HG03378 (cell line): ENCODE data around the gene KPNA6.

Source experiments
- ATAC-seq: cut with Tn5 transposase; IDR thresholded peaks from one replicate; pipeline ENCODE4 v1.9.1; 2021; ENCODE audit warnings: mild to moderate bottlenecking, moderate library complexity; ENCODE audit not compliant: unreplicated experiment

KPNA6 gene

DNA sequence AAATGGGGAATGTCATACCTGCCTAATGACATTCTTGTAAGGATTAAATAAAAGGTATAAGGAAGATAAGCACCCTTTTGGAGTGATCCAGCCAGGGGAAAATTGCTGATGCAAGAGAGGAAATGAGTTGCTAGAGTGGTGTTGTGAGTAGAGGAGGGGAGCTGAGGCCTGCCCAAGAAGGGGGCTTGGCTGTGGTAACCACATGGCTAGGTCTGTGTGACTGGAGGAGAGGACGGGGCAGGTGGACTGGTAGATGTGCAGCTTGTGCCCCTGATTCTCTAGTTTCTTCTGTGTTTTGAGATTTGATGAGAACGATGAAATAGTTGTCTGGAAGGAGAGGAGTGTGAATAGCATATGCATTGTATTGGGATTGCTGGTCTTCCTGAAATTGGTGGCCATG lies 78.2 kb downstream of the KPNA6 start:
- no peak for ATAC-seq

DNA sequence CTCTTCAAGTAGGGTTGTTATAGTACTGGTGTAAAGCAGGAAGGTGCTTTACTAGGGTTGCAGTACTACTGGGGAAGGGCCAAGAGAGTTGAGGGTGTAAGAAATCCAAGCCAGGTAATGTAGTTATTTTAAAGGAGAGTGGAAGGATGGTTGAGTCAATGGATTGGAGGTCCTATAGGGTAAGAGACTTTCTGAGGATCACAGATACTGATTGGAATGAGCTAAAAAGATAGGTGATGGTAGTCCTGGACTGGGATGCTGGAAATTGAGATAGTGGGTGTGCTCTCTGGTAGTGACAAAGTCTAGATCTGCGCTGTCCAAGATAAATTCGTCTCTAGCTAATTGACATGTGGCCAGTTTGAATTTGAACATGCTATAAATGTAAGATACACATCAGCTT lies 78.6 kb downstream of the KPNA6 start:
- ATAC-seq: no peak

DNA sequence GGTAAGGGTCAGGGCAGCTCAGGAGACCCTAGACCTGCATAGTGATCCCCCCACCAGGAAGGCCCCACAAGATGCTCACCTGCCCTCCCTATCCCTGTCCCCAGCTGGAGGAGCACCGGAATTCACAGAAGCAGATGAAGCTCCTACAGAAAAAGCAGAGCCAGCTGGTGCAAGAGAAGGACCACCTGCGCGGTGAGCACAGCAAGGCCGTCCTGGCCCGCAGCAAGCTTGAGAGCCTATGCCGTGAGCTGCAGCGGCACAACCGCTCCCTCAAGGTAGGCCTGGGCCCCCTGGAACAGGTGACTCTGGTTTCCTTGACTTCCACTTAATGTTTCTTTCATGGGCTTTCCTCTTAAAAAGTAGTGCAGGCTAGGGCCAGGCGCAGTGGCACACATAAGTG lies 80.0 kb downstream of the KPNA6 start:
- no peak for ATAC-seq

DNA sequence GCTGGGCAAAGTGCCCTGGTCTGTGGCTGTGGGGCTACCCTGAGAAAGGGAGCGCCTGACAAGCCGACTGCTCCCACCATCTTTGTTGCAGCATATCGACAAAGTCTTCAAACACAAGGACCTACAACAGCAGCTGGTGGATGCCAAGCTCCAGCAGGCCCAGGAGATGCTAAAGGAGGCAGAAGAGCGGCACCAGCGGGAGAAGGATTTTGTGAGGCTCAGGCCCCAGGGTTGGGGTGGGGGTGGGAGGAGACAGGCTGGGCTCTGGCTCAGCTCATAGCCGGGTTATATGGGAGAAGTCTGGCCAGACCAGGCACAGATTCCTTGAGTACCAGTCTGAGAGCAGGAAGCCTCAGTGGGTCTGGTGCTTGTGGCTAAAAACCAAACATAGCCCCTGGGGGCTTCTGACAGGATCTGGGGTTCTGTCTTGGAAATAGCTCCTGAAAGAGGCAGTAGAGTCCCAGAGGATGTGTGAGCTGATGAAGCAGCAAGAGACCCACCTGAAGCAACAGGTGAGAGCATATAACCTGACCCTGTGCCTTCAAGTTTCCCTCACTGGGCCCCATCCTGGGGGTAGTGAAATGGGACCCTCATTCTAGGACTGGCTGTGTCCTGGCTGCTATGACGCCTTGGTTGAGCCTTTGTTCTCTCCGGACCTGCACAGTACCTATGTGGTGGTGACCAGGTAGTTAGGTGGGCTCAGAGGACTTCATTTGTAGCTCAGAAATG lies 84.5 kb downstream of the KPNA6 start:
- no peak for ATAC-seq

DNA sequence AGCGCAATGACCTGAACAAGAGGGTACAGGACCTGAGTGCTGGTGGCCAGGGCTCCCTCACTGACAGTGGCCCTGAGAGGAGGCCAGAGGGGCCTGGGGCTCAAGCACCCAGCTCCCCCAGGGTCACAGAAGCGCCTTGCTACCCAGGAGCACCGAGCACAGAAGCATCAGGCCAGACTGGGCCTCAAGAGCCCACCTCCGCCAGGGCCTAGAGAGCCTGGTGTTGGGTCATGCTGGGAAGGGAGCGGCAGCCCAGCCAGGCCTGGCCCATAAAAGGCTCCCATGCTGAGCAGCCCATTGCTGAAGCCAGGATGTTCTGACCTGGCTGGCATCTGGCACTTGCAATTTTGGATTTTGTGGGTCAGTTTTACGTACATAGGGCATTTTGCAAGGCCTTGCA lies 87.1 kb downstream of the KPNA6 start:
- no peak for ATAC-seq

DNA sequence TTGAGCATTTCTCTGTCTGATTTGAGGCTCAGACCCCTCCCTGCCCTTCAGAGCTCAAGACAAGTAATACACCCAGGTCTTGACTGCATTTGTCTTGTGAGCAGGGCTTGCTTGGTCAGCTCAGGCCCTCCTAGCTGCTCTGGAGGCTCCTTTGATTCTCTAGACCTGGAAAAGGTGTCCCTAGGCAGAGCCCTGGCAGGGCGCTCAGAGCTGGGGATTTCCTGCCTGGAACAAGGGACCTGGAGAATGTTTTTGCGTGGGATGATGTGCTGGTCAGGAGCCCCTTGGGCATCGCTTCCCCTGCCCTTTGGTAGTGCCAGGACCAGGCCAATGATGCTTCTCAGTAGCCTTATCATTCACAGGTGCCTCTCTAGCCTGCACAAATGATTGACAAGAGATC lies 87.7 kb downstream of the KPNA6 start:
- no peak for ATAC-seq

DNA sequence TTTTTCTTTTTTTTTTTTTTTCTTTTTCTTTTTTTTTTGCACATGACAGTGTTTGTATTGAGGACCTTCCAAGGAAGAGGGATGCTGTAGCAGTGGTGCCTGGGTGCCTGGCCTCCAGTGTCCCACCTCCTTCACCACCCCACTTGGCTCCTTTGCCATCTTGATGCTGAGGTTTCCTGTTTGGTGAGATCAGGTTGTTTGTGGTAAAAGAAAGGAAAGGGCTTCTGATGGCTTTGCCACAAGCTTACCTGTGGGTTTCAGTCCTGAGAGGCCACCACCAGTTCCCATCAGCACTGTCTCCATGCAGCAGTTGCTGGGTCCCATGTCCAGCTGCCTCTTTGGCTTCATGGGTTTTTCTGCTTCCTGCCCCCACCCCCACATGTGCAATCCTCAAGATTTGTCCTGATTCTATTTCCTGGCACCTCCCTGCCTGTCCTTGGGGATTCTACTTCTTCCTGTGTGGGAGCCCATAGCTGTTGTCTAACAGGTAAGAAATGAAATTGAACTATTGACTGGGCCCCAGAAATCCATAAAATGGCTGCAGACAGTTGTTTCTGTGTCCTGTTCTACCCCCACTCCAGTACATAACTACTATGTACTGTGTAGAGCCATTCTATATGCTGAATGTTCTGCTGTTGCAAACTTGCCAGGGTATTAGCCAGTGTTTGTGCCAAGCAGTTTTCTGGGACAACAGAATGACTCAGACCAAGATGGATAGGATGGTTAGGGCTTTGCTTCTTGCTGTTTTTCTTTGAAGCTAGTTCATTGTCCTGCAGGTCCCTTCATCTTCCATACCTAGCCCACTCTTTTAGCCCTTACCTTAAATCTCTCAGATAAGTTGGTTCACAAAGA lies 88.3 kb downstream of the KPNA6 start:
- ATAC-seq: no peak

DNA sequence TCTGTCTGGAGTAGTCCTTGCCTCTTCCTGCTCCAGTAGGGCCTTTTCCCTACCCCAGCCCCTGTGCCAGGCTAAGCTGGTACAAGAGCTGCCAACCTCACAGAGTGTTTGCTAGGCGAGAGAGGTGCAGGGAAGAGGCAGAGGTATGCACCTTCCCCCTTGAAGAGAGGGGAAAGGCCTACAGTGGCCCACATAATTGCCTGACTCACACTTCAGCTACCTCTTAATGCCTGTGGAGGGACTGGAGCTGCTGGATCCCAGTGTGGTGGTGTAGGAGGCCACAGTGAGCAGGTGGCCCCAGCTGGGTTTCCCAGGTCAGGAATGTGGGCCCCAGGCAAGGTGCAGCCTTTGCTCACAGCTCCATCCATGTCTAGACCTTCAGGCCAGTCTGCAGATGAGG lies 89.2 kb downstream of the KPNA6 start:
- no peak for ATAC-seq

DNA sequence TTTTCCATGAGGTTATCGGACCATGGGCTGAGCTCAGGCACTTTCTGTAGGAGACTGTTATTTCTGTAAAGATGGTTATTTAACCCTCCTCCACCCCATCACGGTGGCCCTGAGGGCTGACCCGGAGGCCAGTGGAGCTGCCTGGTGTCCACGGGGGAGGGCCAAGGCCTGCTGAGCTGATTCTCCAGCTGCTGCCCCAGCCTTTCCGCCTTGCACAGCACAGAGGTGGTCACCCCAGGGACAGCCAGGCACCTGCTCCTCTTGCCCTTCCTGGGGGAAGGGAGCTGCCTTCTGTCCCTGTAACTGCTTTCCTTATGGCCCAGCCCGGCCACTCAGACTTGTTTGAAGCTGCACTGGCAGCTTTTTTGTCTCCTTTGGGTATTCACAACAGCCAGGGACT lies 90.0 kb downstream of the KPNA6 start:
- ATAC-seq: no peak

DNA sequence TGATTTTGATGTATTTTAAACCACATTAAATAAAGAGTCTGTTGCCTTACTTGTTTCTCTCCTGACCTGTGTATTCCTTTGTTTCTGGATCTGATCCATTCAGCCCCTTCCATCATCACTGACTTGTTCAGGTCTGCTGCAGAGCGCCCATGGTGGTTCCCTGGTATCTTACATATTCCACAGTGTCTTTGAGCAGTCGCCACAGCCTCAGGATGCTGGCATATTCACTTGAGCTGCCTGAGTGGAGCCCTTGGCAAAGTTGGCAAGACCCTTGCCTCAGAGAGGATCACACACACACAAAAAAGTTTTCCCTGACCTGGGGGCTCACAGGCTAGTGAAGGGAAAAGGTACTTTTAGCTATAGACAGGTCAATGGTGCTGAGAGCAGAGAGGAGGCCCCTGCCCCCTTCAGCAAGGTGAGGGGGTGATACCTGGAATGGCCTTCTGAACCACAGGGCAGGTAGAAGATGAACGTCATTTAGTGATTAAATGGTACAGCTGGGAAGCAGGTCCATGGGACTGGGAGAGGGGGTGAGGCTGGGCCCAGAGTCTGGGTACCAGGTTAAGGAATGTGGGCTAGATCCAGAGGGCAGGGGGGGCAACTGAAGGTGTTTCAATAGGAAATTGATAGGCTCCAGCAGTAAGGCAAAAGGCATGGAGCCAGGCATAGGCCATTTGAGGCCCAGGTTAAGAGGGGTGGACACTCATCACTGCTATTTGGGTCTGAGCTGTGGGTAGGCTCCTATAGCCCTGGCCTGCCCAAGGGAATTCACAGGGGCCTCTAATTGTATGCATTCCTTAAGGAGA lies 90.6 kb downstream of the KPNA6 start:
- no peak for ATAC-seq

DNA sequence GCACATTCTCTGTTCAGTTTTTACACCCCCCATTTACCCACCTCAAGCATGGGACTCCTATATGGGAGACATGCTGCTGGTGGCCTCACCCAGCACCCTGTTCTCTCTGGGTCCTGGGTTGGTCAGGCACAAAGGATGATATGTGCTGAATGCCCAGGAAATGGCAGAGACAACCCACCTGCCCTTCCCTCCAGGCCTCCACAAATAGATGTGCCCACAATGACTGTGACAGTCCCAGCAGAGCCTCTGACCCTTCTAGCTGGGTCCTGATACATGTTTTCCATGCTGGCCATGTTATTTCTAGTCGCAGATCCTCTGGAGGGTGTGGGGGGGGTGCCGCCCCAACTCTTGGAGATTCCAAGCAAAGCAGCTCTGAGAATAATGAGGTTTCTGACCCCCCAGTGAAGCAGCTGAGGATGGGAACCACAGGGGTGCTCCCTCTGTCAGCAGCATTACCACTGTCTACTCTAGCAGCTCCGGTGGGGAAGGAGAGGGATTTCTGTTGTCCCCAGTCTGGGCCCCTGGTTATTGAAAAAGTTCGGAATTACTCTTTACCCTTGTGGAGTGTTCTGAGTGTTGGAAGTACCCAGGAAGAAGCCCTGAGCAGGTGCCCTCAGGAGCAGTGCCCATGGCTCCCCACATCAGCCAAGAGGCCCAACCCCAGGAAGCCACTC lies 91.3 kb downstream of the KPNA6 start:
- no peak for ATAC-seq

DNA sequence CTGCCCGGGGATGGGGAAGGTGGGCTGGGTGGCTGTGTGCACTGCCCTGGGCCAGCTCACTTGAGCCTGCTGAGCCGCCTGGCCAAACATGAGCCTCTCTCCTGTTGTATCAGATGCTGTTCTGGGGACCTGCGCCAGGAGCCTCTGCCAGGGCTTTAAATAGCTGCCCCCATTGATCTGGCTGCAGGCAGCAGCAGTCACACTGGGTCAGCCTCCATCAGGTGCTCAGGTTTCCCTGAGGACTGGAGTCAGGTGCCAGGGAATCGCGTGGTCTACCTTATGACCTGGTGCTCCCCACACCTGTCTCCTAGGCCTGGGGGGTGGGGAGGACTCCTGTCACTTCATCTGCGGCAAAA lies 91.8 kb downstream of the KPNA6 start:
- no peak for ATAC-seq

DNA sequence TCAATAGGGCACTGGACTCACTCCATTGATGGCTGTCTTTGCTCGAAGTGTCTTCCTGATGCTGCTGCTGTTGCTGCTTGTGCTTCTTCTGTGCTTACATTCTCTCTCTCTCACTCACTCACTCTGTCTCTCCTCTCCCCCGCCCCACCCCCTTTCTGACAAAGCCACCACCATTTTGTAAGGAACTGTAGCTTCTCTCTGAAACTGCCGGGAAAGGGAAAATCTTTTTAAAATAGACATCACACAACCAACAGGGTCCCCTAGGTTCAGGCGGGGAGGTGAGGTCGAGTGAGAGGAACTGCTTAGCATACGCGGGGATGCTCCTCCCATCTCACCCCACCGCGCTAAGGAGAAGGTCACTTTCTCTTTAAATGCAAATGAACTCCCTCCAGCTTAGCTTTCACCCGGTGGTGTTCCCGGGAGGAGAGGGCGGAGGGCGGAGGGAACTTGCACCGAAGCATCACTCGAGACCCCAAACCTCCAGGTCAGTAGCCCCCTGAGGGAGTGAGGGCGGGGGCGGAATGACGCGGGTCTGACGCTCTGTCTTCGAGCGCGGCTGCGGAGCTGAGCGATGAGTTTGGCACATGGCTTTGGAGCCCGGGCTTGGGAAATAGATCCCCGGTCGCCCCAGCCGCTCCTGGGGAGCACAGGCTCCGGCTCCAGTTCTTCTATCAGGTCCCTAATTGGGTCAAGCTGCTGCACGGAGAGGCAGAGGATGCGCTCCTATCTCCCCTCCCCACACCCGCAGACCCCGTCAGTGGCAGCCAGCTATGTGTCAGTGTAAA lies 92.6 kb downstream of the KPNA6 start, which contains the start of gene CCDC28B:
TSS of gene CCDC28B (plus strand) at position 370 of the 785 bp plus-strand sequence. CDS start 1,341 bp downstream, outside the sequence.
- no peak for ATAC-seq

DNA sequence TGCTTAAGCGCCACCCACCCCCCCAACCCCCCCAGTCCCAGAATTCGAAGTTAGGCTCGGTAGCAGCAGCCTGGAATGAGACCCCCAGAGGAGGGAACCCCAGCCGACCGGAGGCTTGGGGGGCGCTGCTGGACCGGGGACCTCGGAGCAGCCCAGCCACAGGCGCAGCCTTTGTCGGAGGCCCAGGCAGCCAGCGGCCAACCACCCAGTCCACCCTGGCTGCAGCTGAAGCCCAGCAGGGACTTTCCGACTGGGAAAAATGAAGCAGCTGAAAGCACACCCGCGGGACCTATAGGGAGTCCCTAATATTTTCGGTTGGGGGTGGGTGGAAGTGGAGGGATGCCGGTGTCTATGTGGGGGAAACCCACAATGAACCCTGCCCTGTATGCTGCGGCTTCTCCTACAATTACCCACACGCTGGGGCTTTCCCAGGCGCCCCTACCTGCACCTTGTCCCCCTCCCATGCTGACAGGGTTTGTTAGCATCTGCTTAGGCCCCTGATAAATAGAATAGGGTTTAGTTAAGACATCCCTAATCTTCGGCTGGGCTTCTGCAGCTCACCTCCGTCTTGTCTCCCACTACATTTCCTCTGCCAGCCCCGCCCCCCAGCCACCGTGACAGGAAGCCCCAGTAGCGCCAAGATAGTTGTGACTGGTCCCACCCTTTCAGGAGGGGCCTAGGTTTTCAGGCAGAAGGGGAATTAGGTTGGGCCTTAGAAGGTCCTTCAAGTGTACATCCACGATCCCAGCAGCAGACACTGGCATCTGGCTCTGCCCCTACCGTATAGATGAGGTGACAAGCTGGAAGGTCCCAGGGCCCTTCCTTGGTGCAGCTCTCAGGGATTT lies 93.4 kb downstream of the KPNA6 start:
- ATAC-seq: no peak

DNA sequence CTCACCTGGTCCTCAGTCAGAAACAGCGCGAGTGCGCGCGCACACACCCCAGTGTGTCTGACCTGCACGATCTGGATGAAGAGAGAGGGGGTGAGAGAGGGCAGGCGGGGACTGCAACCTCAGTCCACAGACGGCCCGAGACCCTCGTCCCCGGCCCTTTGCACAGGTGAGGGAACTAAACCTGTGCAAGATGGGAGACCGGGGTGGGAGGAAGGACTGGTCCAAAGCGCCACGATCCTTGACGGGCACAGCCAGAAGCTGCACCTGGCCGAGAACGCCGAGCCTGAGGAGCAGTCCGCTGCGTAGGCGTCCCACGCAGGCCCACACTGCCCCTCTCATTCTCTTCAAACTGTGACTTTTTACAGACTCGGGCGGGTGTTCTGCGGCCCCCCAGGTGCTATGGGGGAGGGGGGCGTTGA lies 97.1 kb downstream of the KPNA6 start:
- ATAC-seq: no peak

DNA sequence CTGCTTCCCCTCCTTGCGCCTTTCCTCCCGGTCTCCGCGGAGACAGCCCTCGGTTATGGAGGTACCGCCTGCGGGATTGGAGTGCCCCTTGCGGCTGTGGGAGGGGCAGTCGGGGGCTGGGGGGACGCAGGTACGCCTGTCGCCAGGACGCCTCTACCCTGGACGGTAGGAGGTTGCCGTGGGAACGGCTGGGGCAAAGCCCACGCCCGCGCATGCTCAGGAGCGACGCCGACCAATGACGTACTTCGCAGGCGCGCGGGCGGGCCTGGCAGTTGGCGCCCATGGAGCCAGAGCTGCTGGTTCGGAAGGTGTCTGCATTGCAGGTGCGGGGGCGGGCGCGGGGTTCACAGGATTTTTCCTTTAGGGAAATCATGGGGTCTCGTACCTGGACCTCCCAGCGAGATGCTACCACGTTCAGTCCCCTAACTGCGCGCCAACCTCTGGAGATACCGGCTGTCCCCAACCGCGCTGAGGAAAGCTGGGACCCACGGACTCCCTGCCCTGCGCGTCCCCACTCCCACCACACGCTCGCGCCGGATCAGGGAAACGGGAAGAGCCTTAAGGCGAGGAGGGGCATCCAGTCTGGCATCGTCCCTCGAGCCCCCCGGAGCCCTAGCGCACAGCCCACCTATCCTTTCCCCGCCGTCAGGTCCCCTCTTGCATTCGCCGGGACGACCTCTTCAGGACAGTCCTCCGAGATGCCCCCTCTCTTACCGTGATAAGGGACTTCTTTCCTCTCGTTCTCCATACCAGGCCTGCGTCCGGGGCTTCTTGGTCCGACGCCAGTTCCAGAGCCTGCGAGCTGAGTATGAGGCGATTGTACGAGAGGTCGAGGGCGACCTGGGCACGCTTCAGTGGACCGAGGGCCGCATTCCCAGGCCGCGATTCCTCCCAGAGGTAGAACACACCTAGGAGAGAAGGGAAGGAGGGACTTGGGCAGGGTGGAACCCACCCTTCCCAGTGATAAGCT lies 97.8 kb downstream of the KPNA6 start, which contains the start of gene IQCC:
TSS of gene IQCC (plus strand) at position 271 of the 970 bp plus-strand sequence. CDS start at position 282, 11 bp downstream.
- no peak for ATAC-seq

DNA sequence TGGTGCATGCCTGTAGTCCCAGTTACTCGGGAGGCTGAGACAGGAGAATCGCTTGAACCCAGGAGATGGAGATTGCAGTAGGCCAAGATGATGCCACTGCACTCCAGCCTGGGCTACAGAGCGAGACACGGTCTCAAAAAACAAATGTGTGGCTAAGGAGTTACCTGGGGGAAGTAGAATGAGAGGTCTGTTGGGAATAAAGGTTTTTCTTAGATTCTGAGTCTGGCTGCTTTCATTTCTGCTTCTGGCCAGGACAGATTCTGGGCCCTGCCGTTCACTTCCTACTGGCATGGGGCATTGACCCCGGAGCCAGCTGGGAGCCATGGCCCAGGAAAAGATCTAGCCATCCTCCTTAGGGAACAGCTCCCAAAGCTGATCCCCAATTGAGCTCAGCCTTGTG lies 100.6 kb downstream of the KPNA6 start:
- no peak for ATAC-seq

DNA sequence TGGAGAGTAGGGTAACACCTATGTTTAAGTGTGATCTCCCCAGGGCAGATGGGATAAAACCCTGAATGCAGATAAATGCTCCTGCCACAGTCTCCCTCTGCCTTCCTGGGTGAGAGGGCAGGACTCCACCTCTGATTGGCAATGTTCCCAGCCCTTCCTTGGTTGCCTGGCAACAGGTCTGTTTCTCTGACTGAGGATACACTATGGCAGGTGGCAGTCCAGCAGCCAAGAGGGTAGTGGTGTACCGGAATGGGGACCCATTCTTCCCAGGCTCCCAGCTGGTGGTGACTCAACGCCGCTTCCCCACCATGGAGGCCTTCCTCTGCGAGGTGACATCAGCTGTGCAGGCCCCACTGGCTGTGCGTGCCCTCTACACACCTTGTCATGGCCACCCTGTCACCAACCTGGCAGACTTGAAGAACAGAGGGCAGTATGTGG lies 101.1 kb downstream of the KPNA6 start, which contains the start of gene DCDC2B:
TSS of gene DCDC2B (plus strand) at position 199 of the 438 bp plus-strand sequence. CDS start at position 204, 5 bp downstream.
- ATAC-seq: no peak
